IMR-90 (cell line): ENCODE results near the gene MRTFB. TPM values are rescaled to one million over a fixed set of nuclear protein-coding genes. Genes with fewer than 3 reads are reported as not detected.

Source experiments
- ATAC-seq: fragments of 200-7000 bp; cut with Tn5 transposase; 2 replicates; pipeline ENCODE4 v1.9.1; 2020; ENCODE audit warnings: low read depth, mild to moderate bottlenecking, moderate library complexity
- BruUV-seq: library from RNA; stranded (reverse); fragments of 400-500 nt; replicated peaks from 2 replicates; lab custom pipeline; 2021; lab: Mats Ljungman, UMichigan
- CTCF ChIA-PET: fragments of 300-600 bp; formaldehyde crosslinking; extraction: SDS; loops from one replicate; lab custom pipeline; 2021; ENCODE audit warnings: antibody characterized with exemption; lab: Yijun Ruan, JAX
- POLR2A ChIA-PET: fragments of 300-600 bp; sonication (Branson Sonifier 250); formaldehyde crosslinking; loops from one replicate; lab custom pipeline; 2022; ENCODE audit warnings: antibody characterized with exemption; ENCODE audit not compliant: unreplicated experiment; lab: Charles Lee
- DNase-seq: peaks from one replicate; pipeline ENCODE4 v3.0.0; 2013
- H2AFZ ChIP-seq: replicated peaks from 2 replicates; pipeline ENCODE3; 2013; ENCODE audit warnings: low read length, mild to moderate bottlenecking; ENCODE audit not compliant: poor library complexity
- H2AK5ac ChIP-seq: 2 replicates; pipeline ENCODE4 v1.6.1; 2013; ENCODE audit warnings: low read depth, low read length, inconsistent platforms
- H2AK9ac ChIP-seq: replicated peaks from 2 replicates; pipeline ENCODE3; 2013; ENCODE audit warnings: mild to moderate bottlenecking, low read depth, low read length, moderate library complexity; ENCODE audit not compliant: poor library complexity
- H2BK120ac ChIP-seq: 2 replicates; pipeline ENCODE4 v1.6.1; 2013; ENCODE audit warnings: low read depth, low read length, inconsistent platforms
- H2BK15ac ChIP-seq: 3 replicates; pipeline ENCODE4 v1.6.1; 2013; ENCODE audit warnings: low read depth, low read length, inconsistent platforms
- H2BK20ac ChIP-seq: 2 replicates; pipeline ENCODE4 v1.6.1; 2013; ENCODE audit warnings: low read depth, mild to moderate bottlenecking, inconsistent platforms, low read length, moderate library complexity
- H2BK5ac ChIP-seq: 2 replicates; pipeline ENCODE4 v1.6.1; 2013; ENCODE audit warnings: mild to moderate bottlenecking, low read depth, low read length, inconsistent platforms; ENCODE audit not compliant: poor library complexity, severe bottlenecking
- H3K14ac ChIP-seq: replicated peaks from 2 replicates; pipeline ENCODE4 v1.6.1; 2013; ENCODE audit warnings: low read depth, low read length, inconsistent platforms
- H3K18ac ChIP-seq: 2 replicates; pipeline ENCODE4 v1.6.1; 2013; ENCODE audit warnings: low read depth, low read length, control low read depth
- H3K23ac ChIP-seq: 2 replicates; pipeline ENCODE4 v1.6.1; 2013; ENCODE audit warnings: low read depth, low read length, inconsistent platforms
- H3K27ac ChIP-seq: 2 replicates; pipeline ENCODE4 v1.5.1; 2013; ENCODE audit warnings: mild to moderate bottlenecking, control low read depth, low read length; ENCODE audit not compliant: insufficient read depth
- H3K27me3 ChIP-seq: 2 replicates; pipeline ENCODE4 v1.6.1; 2013; ENCODE audit warnings: low read length; ENCODE audit not compliant: control insufficient read depth, insufficient read depth
- H3K36me3 ChIP-seq: 2 replicates; pipeline ENCODE4 v1.6.1; 2013; ENCODE audit warnings: low read length, mixed read lengths; ENCODE audit not compliant: control insufficient read depth, insufficient read depth
- H3K4ac ChIP-seq: 2 replicates; pipeline ENCODE4 v1.6.1; 2013; ENCODE audit warnings: low read depth, low read length, inconsistent platforms
- H3K4me1 ChIP-seq: 2 replicates; pipeline ENCODE4 v1.6.1; 2013; ENCODE audit warnings: low read length, mixed read lengths; ENCODE audit not compliant: control insufficient read depth, insufficient read depth
- H3K4me2 ChIP-seq: 2 replicates; pipeline ENCODE4 v1.6.1; 2013; ENCODE audit warnings: low read depth, mild to moderate bottlenecking, control low read depth, low read length, moderate library complexity
- H3K4me3 ChIP-seq: 2 replicates; pipeline ENCODE4 v1.5.1; 2013; ENCODE audit warnings: low read depth, mild to moderate bottlenecking, control low read depth, low read length, moderate library complexity; ENCODE audit not compliant: insufficient read depth
- H3K56ac ChIP-seq: 2 replicates; pipeline ENCODE4 v1.6.1; 2013; ENCODE audit warnings: low read length, inconsistent platforms; ENCODE audit not compliant: insufficient read depth; ENCODE audit errors: extremely low read depth
- H3K79me1 ChIP-seq, 2 experiments: 2 replicates each; pipeline ENCODE4 v1.6.1; 2013; ENCODE audit warnings: low read length in 2 of 2, inconsistent platforms in 1 of 2, low read depth in 1 of 2
- H3K9ac ChIP-seq: 2 replicates; pipeline ENCODE4 v1.6.1; 2013; ENCODE audit warnings: low read depth, low read length, control low read depth
- H3K9me1 ChIP-seq: 2 replicates; pipeline ENCODE4 v1.6.1; 2013; ENCODE audit warnings: low read length, inconsistent platforms; ENCODE audit not compliant: insufficient read depth
- H3K9me3 ChIP-seq: 2 replicates; pipeline ENCODE4 v1.6.1; 2013; ENCODE audit warnings: low read length; ENCODE audit not compliant: control insufficient read depth, insufficient read depth
- H4K20me1 ChIP-seq: 2 replicates; pipeline ENCODE4 v1.6.1; 2013; ENCODE audit warnings: low read length, inconsistent platforms; ENCODE audit not compliant: insufficient read depth
- H4K5ac ChIP-seq: 2 replicates; pipeline ENCODE4 v1.6.1; 2013; ENCODE audit warnings: mild to moderate bottlenecking, low read depth, low read length, control low read depth
- H4K8ac ChIP-seq, 2 experiments: 2 replicates each; pipeline ENCODE4 v1.6.1; 2013; ENCODE audit warnings: low read depth in 2 of 2, low read length in 2 of 2, control low read depth in 1 of 2, inconsistent platforms in 1 of 2
- H4K91ac ChIP-seq: 2 replicates; pipeline ENCODE4 v1.6.1; 2013; ENCODE audit warnings: low read depth, low read length, inconsistent platforms; ENCODE audit not compliant: insufficient read depth
- BHLHE40 ChIP-seq: fragments of 150-350 bp; IDR thresholded peaks from 2 replicates; pipeline ENCODE4 v1.6.1; 2016; ENCODE audit warnings: mild to moderate bottlenecking, low read depth, low read length
- CTCF ChIP-seq: conservative IDR thresholded peaks from 2 replicates; pipeline ENCODE4 v1.5.1; 2012; ENCODE audit warnings: mild to moderate bottlenecking, low read depth, low read length, improper control_type of control experiment
- MAFK ChIP-seq: IDR thresholded peaks from 2 replicates; pipeline ENCODE4 v1.6.1; 2012; ENCODE audit warnings: low read depth, low read length, improper control_type of control experiment
- MAZ ChIP-seq: IDR thresholded peaks from 2 replicates; pipeline ENCODE4 v1.6.1; 2012; ENCODE audit warnings: low read depth, mild to moderate bottlenecking, low read length, improper control_type of control experiment, moderate library complexity, borderline replicate concordance
- RFX5 ChIP-seq: IDR thresholded peaks from 2 replicates; pipeline ENCODE4 v1.8.0; 2012; ENCODE audit warnings: low read depth, mild to moderate bottlenecking, low read length, moderate library complexity
- SMC3 ChIP-seq: fragments of 150-350 bp; IDR thresholded peaks from 2 replicates; pipeline ENCODE4 v1.6.1; 2016; ENCODE audit warnings: low read depth, mild to moderate bottlenecking, antibody characterized with exemption, low read length, moderate library complexity
- WGBS, 2 experiments: methylation state at CpG; one replicate each; pipeline versions ENCODE4 v1.1.5 to v1.1.7; 2013; ENCODE audit warnings: missing lambda C conversion rate in 2 of 2; ENCODE audit not compliant: insufficient read length in 1 of 2; ENCODE audit errors: extremely low coverage in 2 of 2; 5-methylcytosine and 5-hydroxymethylcytosine counted together
- dilution Hi-C: fragments of 300-500 bp; cut with HindIII; formaldehyde crosslinking; loops from one replicate; pipeline ENCODE4 v1.14.3; 2018; ENCODE audit warnings: low sequenced_read_pairs; ENCODE audit not compliant: unreplicated experiment
- in situ Hi-C: fragments of 300-500 bp; cut with MboI; formaldehyde crosslinking; loops from 3 replicates; pipeline ENCODE4 v1.14.3; 2019; ENCODE audit warnings: low sequenced_read_pairs, inconsistent platforms, mixed read lengths
- intact Hi-C: fragments of 100-400 bp; cut with micrococcal nuclease; formaldehyde crosslinking; loops from 2 replicates; pipeline ENCODE4 v1.10.0; 2022
- polyA plus RNA-seq, 3 experiments: library from polyadenylated mRNA; depleted of rRNA; stranded (reverse); fragments of >200 nt; gene quantifications; 2 replicates each; pipeline ENCODE4 v1.2.3, GENCODE V29; 2012; ENCODE audit warnings: low replicate concordance in 1 of 3
- total RNA-seq: library from RNA; depleted of rRNA; stranded (reverse); fragments of >200 nt; gene quantifications from 2 replicates; pipeline ENCODE4 v1.2.3, GENCODE V29; 2012

The MRTFB gene
- total and polyA plus RNA-seq, 2 of the 4 experiments (the other 2 are of a cell fraction), result 4.4 to 5.4 TPM

GRCh38 chr16:14283786-14284185 is 212.7 kb downstream of the MRTFB start:
- no peak overlapping the region for H4K5ac ChIP-seq
- no peak overlapping the region for H3K4me2 ChIP-seq
- WGBS, 2 experiments, result 75% methylated on average over 5 of the region's 7 CpGs; no CpG with 5 or more reads in 1 of the 2 experiments
- TF ChIP-seq MAZ (no peak), SMC3 (no peak), BHLHE40 (no peak), CTCF (no peak), RFX5 (no peak), MAFK (no peak)
- peaks cover 6% of the 10 kb centered on the region for H4K20me1 ChIP-seq
- H3K4me3 ChIP-seq, result no peak overlapping the region
- H2BK15ac ChIP-seq, result no peak overlapping the region
- dilution Hi-C loops (no loop called here), in situ Hi-C loops (loop anchor here (10.0 kb wide), 1 partner anchor 359 kb away; the partner anchor contains the start of gene ERCC4), intact Hi-C loops (no loop called here)
- ATAC-seq, result no peak
- H2BK20ac ChIP-seq, result no peak overlapping the region
- ChIA-PET CTCF (interaction anchor here (0.7 kb wide), 1 partner anchor 217 kb away, joined by 3 read pairs; no protein-coding TSS in a partner anchor), POLR2A (no interaction called here)
- no peaks in the 10 kb centered on the region for H3K79me1 ChIP-seq
- H2AFZ ChIP-seq, result no peak overlapping the region
- H3K9ac ChIP-seq, result no peak overlapping the region
- no peak overlapping the region for H3K4ac ChIP-seq
- H3K9me3 ChIP-seq, result no peaks in the 10 kb centered on the region
- H3K23ac ChIP-seq, result no peak overlapping the region
- no peak overlapping the region for H2AK9ac ChIP-seq
- no peak overlapping the region for H3K14ac ChIP-seq
- H3K27me3 ChIP-seq, result no peaks in the 10 kb centered on the region
- H2AK5ac ChIP-seq, result no peak overlapping the region
- no peaks in the 10 kb centered on the region for H3K36me3 ChIP-seq
- no peak overlapping the region for H4K91ac ChIP-seq
- H3K56ac ChIP-seq, result no peak overlapping the region
- H2BK120ac ChIP-seq, result no peak overlapping the region
- no TSS peak for BruUV-seq
- DNase-seq, result no peak
- H4K8ac ChIP-seq, result no peak overlapping the region
- no peak overlapping the region for H3K27ac ChIP-seq
- no peaks in the 10 kb centered on the region for H3K4me1 ChIP-seq
- H2BK5ac ChIP-seq, result no peak overlapping the region
- no peaks in the 10 kb centered on the region for H3K9me1 ChIP-seq
- H3K18ac ChIP-seq, result no peak overlapping the region
